HepG2 (cell line): ENCODE results near the gene BBLN. TPM values are rescaled to one million over a fixed set of nuclear protein-coding genes. Genes with fewer than 3 reads are reported as not detected.

ENCODE experiments used
- ADNP ChIP-seq: sonication (generic); formaldehyde crosslinking; IDR thresholded peaks from 2 replicates; pipeline ENCODE4 v1.4.0; 2020; ENCODE audit warnings: missing genetic modification reagents
- EP300 ChIP-seq, 3 experiments: sonication (generic) in 1 of 3; formaldehyde crosslinking in 1 of 3; IDR thresholded peaks; 2 replicates each; pipeline versions ENCODE4 v1.5.1 to v1.6.1; 2011 to 2020; ENCODE audit warnings: low read depth in 2 of 3, low read length in 2 of 3, borderline replicate concordance in 1 of 3, improper control_type of control experiment in 1 of 3, mild to moderate bottlenecking in 1 of 3, missing genetic modification reagents in 1 of 3, moderate library complexity in 1 of 3
- HCFC1 ChIP-seq: fragments of 150-350 bp; IDR thresholded peaks from 2 replicates; pipeline ENCODE4 v1.6.1; 2014; ENCODE audit warnings: low read depth, low read length
- HOXA3 ChIP-seq: sonication (generic); formaldehyde crosslinking; IDR thresholded peaks from 2 replicates; pipeline ENCODE4 v1.5.0; 2020; ENCODE audit warnings: missing genetic modification reagents
- MED1 ChIP-seq: sonication (generic); formaldehyde crosslinking; IDR thresholded peaks from 2 replicates; pipeline ENCODE4 v1.4.0; 2020; ENCODE audit warnings: missing genetic modification reagents
- NCOA5 ChIP-seq: sonication (generic); formaldehyde crosslinking; IDR thresholded peaks from 2 replicates; pipeline ENCODE4 v1.4.0; 2020; ENCODE audit warnings: missing genetic modification reagents
- PHF5A ChIP-seq: IDR thresholded peaks from one replicate; pipeline ENCODE4 v1.6.1; 2018; ENCODE audit warnings: low read depth, missing genetic modification reagents; ENCODE audit not compliant: unreplicated experiment
- ZBED4 ChIP-seq: sonication (generic); formaldehyde crosslinking; IDR thresholded peaks from 2 replicates; pipeline ENCODE4 v1.4.0; 2020; ENCODE audit warnings: missing genetic modification reagents, borderline replicate concordance
- ZBTB34 ChIP-seq: sonication (generic); formaldehyde crosslinking; IDR thresholded peaks from 2 replicates; pipeline ENCODE4 v1.8.0; 2022; ENCODE audit warnings: mild to moderate bottlenecking, missing genetic modification reagents
- ZBTB38 ChIP-seq: sonication (generic); formaldehyde crosslinking; IDR thresholded peaks from 2 replicates; pipeline ENCODE4 v1.5.1; 2020; ENCODE audit warnings: mild to moderate bottlenecking, missing genetic modification reagents
- ZNF121 ChIP-seq: sonication (generic); formaldehyde crosslinking; IDR thresholded peaks from 2 replicates; pipeline ENCODE4 v1.5.0; 2020; ENCODE audit warnings: mild to moderate bottlenecking, missing genetic modification reagents
- ZNF263 ChIP-seq: sonication (generic); formaldehyde crosslinking; IDR thresholded peaks from 2 replicates; pipeline ENCODE4 v1.4.0; 2020; ENCODE audit warnings: missing genetic modification reagents
- ZNF547 ChIP-seq: sonication (generic); formaldehyde crosslinking; IDR thresholded peaks from 2 replicates; pipeline ENCODE4 v1.5.1; 2020; ENCODE audit warnings: mild to moderate bottlenecking, missing genetic modification reagents
- ZNF629 ChIP-seq: sonication (generic); formaldehyde crosslinking; conservative IDR thresholded peaks from 2 replicates; pipeline ENCODE4 v1.5.0; 2020; ENCODE audit warnings: missing genetic modification reagents
- ZNF709 ChIP-seq: sonication (generic); formaldehyde crosslinking; IDR thresholded peaks from 2 replicates; pipeline ENCODE4 v1.5.0; 2020; ENCODE audit warnings: mild to moderate bottlenecking, missing genetic modification reagents
- ZSCAN21 ChIP-seq: sonication (generic); formaldehyde crosslinking; IDR thresholded peaks from 2 replicates; pipeline ENCODE4 v1.8.0; 2022; ENCODE audit warnings: mild to moderate bottlenecking, missing genetic modification reagents, moderate library complexity, borderline replicate concordance
- ZSCAN30 ChIP-seq: sonication (generic); formaldehyde crosslinking; IDR thresholded peaks from 2 replicates; pipeline ENCODE4 v1.5.0; 2020; ENCODE audit warnings: mild to moderate bottlenecking, missing genetic modification reagents
- polyA plus RNA-seq, 8 experiments: library from polyadenylated mRNA; depleted of rRNA in 3 of 8; stranded (reverse) in 7 of 8; unstranded in 1 of 8; fragments of >200 nt; fragmentation: Illumina TruSeq in 4 of 8; extraction: Trizol in 4 of 8; gene quantifications; 2 replicates each; pipeline versions ENCODE4 v1.2.1 to v1.2.3, GENCODE V29; 2011 to 2016; ENCODE audit warnings: low read depth in 4 of 8, missing spikeins in 1 of 8, mixed read lengths in 1 of 8; ENCODE audit not compliant: insufficient read depth in 1 of 8
- total RNA-seq, 5 experiments: library from RNA; depleted of rRNA; stranded (reverse); fragments of >200 nt; fragmentation: Illumina TruSeq; extraction: Trizol; gene quantifications; 2 replicates each; pipeline ENCODE4 v1.2.3, GENCODE V29; 2016; ENCODE audit warnings: low read depth in 1 of 5

Gene BBLN
- total and polyA plus RNA-seq, 2 of the 13 experiments (the other 11 are each of a cell fraction or from before 2014, with no cell fraction given), result 27.6 to 33.1 TPM

- no peak for TF ChIP-seq ZBED4 (CRISPR knock-in tag)
- TF ChIP-seq ZNF121 (CRISPR knock-in tag), result peak; percentile 98
- peak in 1 of 2 experiments; percentile 9; a peak in 1 of 4 replicates for TF ChIP-seq EP300 (IDR thresholded peaks at IDR 0.05; ENCODE audit: low read depth in 2 of 2, low read length in 2 of 2)
- TF ChIP-seq EP300 (CRISPR knock-in tag; IDR thresholded peaks at IDR 0.05; ENCODE audit: borderline replicate concordance), result no peak
- no peak for TF ChIP-seq HCFC1
- TF ChIP-seq NCOA5 (CRISPR knock-in tag), result no peak
- no peak for TF ChIP-seq PHF5A (CRISPR knock-in tag)
- TF ChIP-seq ADNP (CRISPR knock-in tag), result 0 out of 2 replicates have a peak, but pooled peaks have one; percentile 36
- TF ChIP-seq ZNF709, result peak; percentile 24; the same call in 1 of the 2 replicates
- no peak for TF ChIP-seq ZSCAN21
- TF ChIP-seq ZSCAN30 (CRISPR knock-in tag), result no peak
- peak; percentile 88; the same call in 1 of the 2 replicates for TF ChIP-seq ZBTB38 (CRISPR knock-in tag)
- 0 out of 2 replicates have a peak, but pooled peaks have one; percentile 20 for TF ChIP-seq MED1 (CRISPR knock-in tag)
- no peak for TF ChIP-seq ZNF547 (CRISPR knock-in tag)
- TF ChIP-seq ZBTB34 (CRISPR knock-in tag), result no peak
- 0 out of 2 replicates have a peak, but pooled peaks have one; percentile 23 for TF ChIP-seq HOXA3
- peak; percentile 84 for TF ChIP-seq ZNF263 (CRISPR knock-in tag)
- TF ChIP-seq ZNF629, result peak; percentile 42
Observed at GRCh38 chr9:128116104-128117083, 43.7 kb upstream of the BBLN start (continued).
